Psoas muscle (tissue), 8 donors: ENCODE results near the gene ITGA1. TPM values are rescaled to one million over a fixed set of nuclear protein-coding genes. Genes with fewer than 3 reads are reported as not detected.
A peak's percentile ranks its signal among the peaks of the same experiment; 100 is the strongest.

Experiments
- ATAC-seq, 4 donors: fragments of 200-7000 bp; cut with Tn5 transposase; one replicate each; pipeline ENCODE4 v1.9.1; 2020; ENCODE audit warnings: moderate library complexity in 3 of 4, mild to moderate bottlenecking in 2 of 4
- DNase-seq, 2 donors: peaks; one replicate each; pipeline ENCODE4 v3.0.0-alpha.2; 2020
- H3K27ac ChIP-seq: fragments of 200-600 bp; one replicate; pipeline ENCODE4 v1.8.0; 2022
- H3K27me3 ChIP-seq, 3 donors: fragments of 200-600 bp in 1 of 3; one replicate each; pipeline versions ENCODE4 v1.6.1 to v1.8.0; 2013 to 2022; ENCODE audit warnings: low read length in 2 of 3, mild to moderate bottlenecking in 2 of 3, moderate library complexity in 1 of 3; ENCODE audit not compliant: insufficient read depth in 3 of 3
- H3K36me3 ChIP-seq, 2 donors: fragments of 200-600 bp in 1 of 2; one replicate each; pipeline versions ENCODE4 v1.6.1 to v1.8.0; 2013 to 2022; ENCODE audit warnings: low read depth in 1 of 2, mild to moderate bottlenecking in 1 of 2, moderate library complexity in 1 of 2; ENCODE audit not compliant: insufficient read depth in 1 of 2
- H3K4me1 ChIP-seq: fragments of 200-600 bp; one replicate; pipeline ENCODE4 v1.8.0; 2022
- H3K4me3 ChIP-seq: fragments of 200-600 bp; one replicate; pipeline ENCODE4 v1.8.0; 2022; ENCODE audit warnings: mild to moderate bottlenecking
- H3K9me3 ChIP-seq: fragments of 200-600 bp; one replicate; pipeline ENCODE4 v1.8.0; 2022
- CTCF ChIP-seq: fragments of 200-600 bp; IDR thresholded peaks from one replicate; pipeline ENCODE4 v1.8.0; 2022; ENCODE audit warnings: antibody characterized with exemption
- WGBS, 3 donors: extraction: QIAGEN DNeasy Blood & Tissue Kit; methylation state at CpG; one replicate each; pipeline versions ENCODE4 v1.1.6 to v1.1.7; 2013; 5-methylcytosine and 5-hydroxymethylcytosine counted together
- intact Hi-C, 2 donors: fragments of 100-400 bp; cut with DNase I; formaldehyde crosslinking; loops; one replicate each; pipeline versions ENCODE4 v1.11.0 to v1.14.2; 2022
- polyA plus RNA-seq, 3 donors: library from polyadenylated mRNA; stranded (reverse); fragments of 200-250 nt; gene quantifications; one replicate each; pipeline ENCODE4 v1.2.3, GENCODE V29; 2013
- total RNA-seq, 4 donors: library from RNA; stranded (reverse); fragmentation: NEBNext Ultra II Directional in 2 of 4; extraction: Animal tissue kit (Norgen Biotek cat#: 25700) in 2 of 4; gene quantifications; one replicate each; pipeline versions ENCODE4 v1.2.1 to v1.2.4, GENCODE V29; 2021 to 2023
- donor health status: healthy with polysubstance abuse.
- donor health status: DM: no; HTN: no; CAD: no; lungs with moderate emphysema.
- donor health status: Bipolar disorder and iron deficiency.
- donor health status: healthy.
- donor health status: DM: yes; HTN: yes; CAD: no.
- donor health status: DM: no; HTN: no; CAD: no.
- donor health status: DM: no; HTN: no; CAD: no.
- donor health status: DM: yes; HTN: yes; CAD: no.

ITGA1 gene
- total and polyA plus RNA-seq, 7 donors, result 3.4 to 29.3 (median 13.0) TPM

GRCh38 chr5:52749666-52750065 lies 38.0 kb upstream of the ITGA1 start:
- DNase-seq, result no peak
- ATAC-seq, result no peak
- Histone ChIP-seq H3K4me1 (no peaks in the 10 kb centered on the region), H3K27me3 (no peaks in the 10 kb centered on the region), H3K27ac (no peak overlapping the region), H3K4me3 (no peak overlapping the region), H3K9me3 (no peaks in the 10 kb centered on the region), H3K36me3 (no peaks in the 10 kb centered on the region)
- no peak for TF ChIP-seq CTCF
- intact Hi-C loops, result no loop called here

- no peak for TF ChIP-seq CTCF
- no peak overlapping the region for H3K4me3 ChIP-seq
These were observed 36.6 kb upstream of the ITGA1 start for GRCh38 chr5:52751137-52751536.

GRCh38 chr5:52754051-52754450 lies 33.7 kb upstream of the ITGA1 start:
- H3K27ac ChIP-seq, result no peak overlapping the region
- H3K4me3 ChIP-seq, result no peak overlapping the region
- no peaks in the 10 kb centered on the region for H3K9me3 ChIP-seq
- 77 to 83% (median 79%) methylated on average over 2 of the region's 2 CpGs for WGBS, 3 donors
- no peak for TF ChIP-seq CTCF
- ATAC-seq (no peak), DNase-seq (no peak)
- H3K27me3 ChIP-seq, result no peaks in the 10 kb centered on the region
- intact Hi-C loops, result no loop called here
- no peaks in the 10 kb centered on the region for H3K4me1 ChIP-seq
- no peaks in the 10 kb centered on the region for H3K36me3 ChIP-seq

More at GRCh38 chr5:52751137-52751536, 36.6 kb upstream of the ITGA1 start:
- ATAC-seq, result no peak
- H3K27me3 ChIP-seq, result no peaks in the 10 kb centered on the region
- no peaks in the 10 kb centered on the region for H3K9me3 ChIP-seq
- intact Hi-C loops, result no loop called here
- H3K36me3 ChIP-seq, result no peaks in the 10 kb centered on the region
- H3K27ac ChIP-seq, result no peak overlapping the region
- H3K4me1 ChIP-seq, result no peaks in the 10 kb centered on the region
- no peak for DNase-seq
- WGBS, 3 donors, result 85 to 92% (median 88%) methylated on average over 1 of the region's 1 CpG

- Histone ChIP-seq H3K27me3 (no peaks in the 10 kb centered on the region), H3K9me3 (no peaks in the 10 kb centered on the region), H3K27ac (peak overlapping the region; percentile 33), H3K4me3 (no peak overlapping the region), H3K4me1 (no peaks in the 10 kb centered on the region), H3K36me3 (no peaks in the 10 kb centered on the region)
- no peak for ATAC-seq
- intact Hi-C loops, result no loop called here
- DNase-seq, result no peak
- no peak for TF ChIP-seq CTCF
- WGBS, 3 donors, result 39 to 54% (median 47%) methylated on average over 2 of the region's 2 CpGs
These were observed 30.2 kb upstream of the ITGA1 start for GRCh38 chr5:52757527-52757926.

- intact Hi-C loops, result no loop called here
- Histone ChIP-seq H3K4me3 (no peak overlapping the region), H3K9me3 (no peaks in the 10 kb centered on the region), H3K4me1 (no peaks in the 10 kb centered on the region), H3K27me3 (no peaks in the 10 kb centered on the region), H3K36me3 (no peaks in the 10 kb centered on the region), H3K27ac (peak overlapping the region; percentile 33)
- WGBS, 3 donors, result 75 to 82% (median 82%) methylated on average over 5 of the region's 5 CpGs
- ATAC-seq (no peak), DNase-seq (no peak)
- TF ChIP-seq CTCF, result no peak
These were observed 29.7 kb upstream of the ITGA1 start for GRCh38 chr5:52758014-52758413.
